Colonic mucosa (tissue), 4 donors: Measurements from ENCODE around the gene CES1. TPM values are rescaled to one million over a fixed set of nuclear protein-coding genes. Genes with fewer than 3 reads are reported as not detected.
"Not testable (repeated sequence)": the region's sequence is repeated elsewhere in the genome, so short reads cannot be mapped to it uniquely, and the experiment has no call there.

ENCODE experiments used
- DNase-seq: peaks from one replicate; pipeline ENCODE4 v3.0.0-alpha.2; 2020
- H3K27ac ChIP-seq: fragments of 200-600 bp; one replicate; pipeline ENCODE4 v1.8.0; 2021
- H3K27me3 ChIP-seq: fragments of 200-600 bp; one replicate; pipeline ENCODE4 v1.8.0; 2021
- H3K36me3 ChIP-seq: fragments of 200-600 bp; one replicate; pipeline ENCODE4 v1.8.0; 2021
- H3K4me1 ChIP-seq: fragments of 200-600 bp; one replicate; pipeline ENCODE4 v1.8.0; 2021; ENCODE audit warnings: mild to moderate bottlenecking
- H3K4me3 ChIP-seq: fragments of 200-600 bp; one replicate; pipeline ENCODE4 v1.8.0; 2021
- H3K9ac ChIP-seq, 2 donors: one replicate each; pipeline ENCODE4 v1.7.0; 2013; ENCODE audit warnings: control low read depth in 2 of 2, low read depth in 2 of 2, low read length in 2 of 2
- H3K9me3 ChIP-seq: fragments of 200-600 bp; one replicate; pipeline ENCODE4 v1.8.0; 2021
- intact Hi-C: fragments of 100-400 bp; cut with DNase I; formaldehyde crosslinking; loops from one replicate; pipeline ENCODE4 v1.14.1; 2022
- total RNA-seq, 2 donors: library from RNA; stranded (reverse); fragmentation: NEBNext Ultra II Directional in 1 of 2; extraction: Animal tissue kit (Norgen Biotek cat#: 25700) in 1 of 2; gene quantifications; one replicate each; pipeline ENCODE4 v1.2.1, GENCODE V29; 2021
- TF ChIP-seq, protein P1 (sequence below): fragments of 200-600 bp; IDR thresholded peaks from one replicate; pipeline ENCODE4 v1.8.0; 2022; ENCODE audit warnings: antibody characterized with exemption, mild to moderate bottlenecking
- donor health status: healthy.
- donor health status: DM: no; HTN: no; CAD: no.
- donor health status: DM: no; HTN: no; CAD: no.

The CES1 gene
- total RNA-seq, 2 donors from 2014 or later: 9.1 to 19.2 TPM

DNA sequence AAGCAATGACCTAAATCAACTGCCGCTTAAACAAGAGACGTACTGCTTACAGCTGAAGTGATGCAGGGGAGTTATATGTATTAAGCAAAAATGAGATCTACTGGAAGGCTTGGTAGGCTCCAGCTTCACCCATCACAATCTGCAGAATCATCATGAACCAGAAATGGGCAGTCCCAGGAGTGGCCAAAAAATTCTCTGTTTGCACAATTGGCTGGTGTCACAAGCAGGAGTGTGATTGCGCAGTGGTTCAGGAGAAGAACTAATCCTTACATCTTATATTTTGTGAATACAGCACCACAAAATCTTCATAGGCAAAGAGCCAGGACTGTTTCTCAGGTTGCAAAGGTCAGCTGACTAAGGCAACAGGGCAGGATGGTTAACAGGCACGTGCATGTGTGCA lies 75.9 kb downstream of the CES1 start:
- H3K9me3 ChIP-seq: no peaks in the 10 kb centered on the region
- no peaks in the 10 kb centered on the region for H3K4me1 ChIP-seq
- TF ChIP-seq, protein P1, sequence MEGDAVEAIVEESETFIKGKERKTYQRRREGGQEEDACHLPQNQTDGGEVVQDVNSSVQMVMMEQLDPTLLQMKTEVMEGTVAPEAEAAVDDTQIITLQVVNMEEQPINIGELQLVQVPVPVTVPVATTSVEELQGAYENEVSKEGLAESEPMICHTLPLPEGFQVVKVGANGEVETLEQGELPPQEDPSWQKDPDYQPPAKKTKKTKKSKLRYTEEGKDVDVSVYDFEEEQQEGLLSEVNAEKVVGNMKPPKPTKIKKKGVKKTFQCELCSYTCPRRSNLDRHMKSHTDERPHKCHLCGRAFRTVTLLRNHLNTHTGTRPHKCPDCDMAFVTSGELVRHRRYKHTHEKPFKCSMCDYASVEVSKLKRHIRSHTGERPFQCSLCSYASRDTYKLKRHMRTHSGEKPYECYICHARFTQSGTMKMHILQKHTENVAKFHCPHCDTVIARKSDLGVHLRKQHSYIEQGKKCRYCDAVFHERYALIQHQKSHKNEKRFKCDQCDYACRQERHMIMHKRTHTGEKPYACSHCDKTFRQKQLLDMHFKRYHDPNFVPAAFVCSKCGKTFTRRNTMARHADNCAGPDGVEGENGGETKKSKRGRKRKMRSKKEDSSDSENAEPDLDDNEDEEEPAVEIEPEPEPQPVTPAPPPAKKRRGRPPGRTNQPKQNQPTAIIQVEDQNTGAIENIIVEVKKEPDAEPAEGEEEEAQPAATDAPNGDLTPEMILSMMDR: no peak
- no peak overlapping the region for H3K4me3 ChIP-seq
- intact Hi-C loops: no loop called here
- H3K27me3 ChIP-seq: no peaks in the 10 kb centered on the region
- no peak overlapping the region for H3K27ac ChIP-seq
- no peak overlapping the region for H3K9ac ChIP-seq
- no peaks in the 10 kb centered on the region for H3K36me3 ChIP-seq
- no peak for DNase-seq

DNA sequence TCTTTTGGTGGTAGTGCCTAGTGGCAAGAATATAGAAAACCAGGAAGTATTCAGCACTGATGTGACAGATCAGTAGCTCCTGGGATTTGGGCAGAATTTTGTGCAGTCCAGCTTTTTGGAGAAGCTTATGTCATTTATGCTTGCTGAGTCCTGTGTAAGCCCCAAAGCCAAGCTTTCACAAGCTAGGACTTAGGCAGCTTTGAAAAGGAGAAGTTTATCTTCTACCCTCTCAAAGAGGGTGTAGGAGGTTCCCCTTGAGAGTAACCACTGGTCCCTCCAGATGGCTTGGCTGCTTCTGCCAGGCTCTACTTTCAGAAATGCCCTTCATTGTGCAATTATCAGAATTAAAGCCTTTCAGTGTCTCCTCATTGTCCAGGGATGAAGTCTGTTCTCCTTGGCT lies 78.8 kb downstream of the CES1 start:
- intact Hi-C loops: no loop called here
- Histone ChIP-seq H3K9ac (no peak overlapping the region), H3K27me3 (no peaks in the 10 kb centered on the region), H3K27ac (no peak overlapping the region), H3K9me3 (no peaks in the 10 kb centered on the region), H3K4me1 (no peaks in the 10 kb centered on the region), H3K4me3 (no peak overlapping the region), H3K36me3 (no peaks in the 10 kb centered on the region)
- no peak for DNase-seq
- TF ChIP-seq, protein P1: no peak

DNA sequence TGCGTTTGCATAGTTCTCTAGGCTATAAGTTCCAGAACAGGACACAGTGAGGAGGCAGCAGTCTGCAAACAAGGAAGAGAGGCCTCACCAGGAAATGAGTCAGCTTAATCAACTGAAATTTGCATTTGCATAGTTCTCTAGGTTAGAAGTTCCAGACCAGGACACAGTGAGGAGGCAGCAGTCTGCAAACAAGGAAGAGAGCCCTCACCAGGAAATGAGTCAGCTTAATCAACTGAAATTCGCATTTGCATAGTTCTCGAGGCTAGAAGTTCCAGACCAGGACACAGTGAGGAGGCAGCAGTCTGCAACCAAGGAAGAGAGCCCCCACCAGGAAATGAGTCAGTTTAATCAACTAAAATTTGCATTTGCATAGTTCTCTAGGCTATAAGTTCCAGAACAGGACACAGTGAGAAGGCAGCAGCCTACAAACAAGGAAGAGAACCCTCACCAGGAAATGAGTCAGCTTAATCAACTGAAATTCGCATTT lies 79.7 kb downstream of the CES1 start:
- H3K36me3 ChIP-seq, H3K9ac ChIP-seq, H3K9me3 ChIP-seq, H3K27me3 ChIP-seq, intact Hi-C loops, DNase-seq, H3K27ac ChIP-seq, H3K4me3 ChIP-seq, H3K4me1 ChIP-seq: not testable (repeated sequence)

Other genes starting within 250 kb of the CES1 start
- gene SLC6A2, start 177.1 kb downstream of the CES1 start, total RNA-seq: under 1 TPM in 1 of 2 donors, not detected in 1; 0.16 TPM
- gene CES5A, start 42.3 kb upstream of the CES1 start, total RNA-seq: not detected